ENCODE results near the gene ETV4. TPM values are rescaled to one million over a fixed set of nuclear protein-coding genes. Genes with fewer than 3 reads are reported as not detected.

The ETV4 gene
- total and polyA plus RNA-seq, 7 donors: 0.46 to 2.6 (median 1.2) TPM; not detected in 2

DNA sequence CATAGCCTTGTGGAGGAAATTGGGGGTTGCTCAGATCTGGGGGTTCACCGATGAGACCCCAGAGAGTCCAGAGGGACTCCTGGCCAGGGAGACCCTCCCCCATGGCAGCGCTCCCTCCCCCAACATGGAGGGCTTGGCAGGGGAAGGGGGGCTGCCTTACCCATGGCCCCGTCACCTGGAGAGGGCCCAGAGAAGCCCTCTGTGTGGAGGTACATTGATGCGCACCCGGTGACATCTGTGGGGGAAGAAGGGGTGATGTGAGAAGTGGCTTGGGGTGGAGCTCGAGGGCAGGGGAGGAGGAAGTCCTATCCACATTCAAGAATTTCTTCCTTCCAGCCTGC lies 16.2 kb downstream of the ETV4 start:
- H3K36me3 ChIP-seq: peaks cover under 1 to 32% (median 2%) of the 10 kb centered on the region in 4 donors
- H3K4me3 ChIP-seq: no peak overlapping the region
- no peak for DNase-seq
- no peaks in the 10 kb centered on the region for H3K9me3 ChIP-seq
- TF ChIP-seq EP300 (IDR thresholded peaks at IDR 0.05) (no peak), POLR2A (IDR thresholded peaks at IDR 0.05) (no peak)
- TF ChIP-seq, protein P1, sequence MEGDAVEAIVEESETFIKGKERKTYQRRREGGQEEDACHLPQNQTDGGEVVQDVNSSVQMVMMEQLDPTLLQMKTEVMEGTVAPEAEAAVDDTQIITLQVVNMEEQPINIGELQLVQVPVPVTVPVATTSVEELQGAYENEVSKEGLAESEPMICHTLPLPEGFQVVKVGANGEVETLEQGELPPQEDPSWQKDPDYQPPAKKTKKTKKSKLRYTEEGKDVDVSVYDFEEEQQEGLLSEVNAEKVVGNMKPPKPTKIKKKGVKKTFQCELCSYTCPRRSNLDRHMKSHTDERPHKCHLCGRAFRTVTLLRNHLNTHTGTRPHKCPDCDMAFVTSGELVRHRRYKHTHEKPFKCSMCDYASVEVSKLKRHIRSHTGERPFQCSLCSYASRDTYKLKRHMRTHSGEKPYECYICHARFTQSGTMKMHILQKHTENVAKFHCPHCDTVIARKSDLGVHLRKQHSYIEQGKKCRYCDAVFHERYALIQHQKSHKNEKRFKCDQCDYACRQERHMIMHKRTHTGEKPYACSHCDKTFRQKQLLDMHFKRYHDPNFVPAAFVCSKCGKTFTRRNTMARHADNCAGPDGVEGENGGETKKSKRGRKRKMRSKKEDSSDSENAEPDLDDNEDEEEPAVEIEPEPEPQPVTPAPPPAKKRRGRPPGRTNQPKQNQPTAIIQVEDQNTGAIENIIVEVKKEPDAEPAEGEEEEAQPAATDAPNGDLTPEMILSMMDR (IDR thresholded peaks at IDR 0.05): no peak
- 48 to 62% methylated on average over 6 of the region's 6 CpGs for WGBS, 2 donors
- H3K27ac ChIP-seq: peak overlapping the region in 3 of 4 donors; percentile 28 to 39 (median 32)
- intact Hi-C loops (cut with DNase I): no loop called here
- H3K27me3 ChIP-seq: no peaks in the 10 kb centered on the region
- H3K4me1 ChIP-seq: peaks cover 0 to 15% (median 14%) of the 10 kb centered on the region in 4 donors

DNA sequence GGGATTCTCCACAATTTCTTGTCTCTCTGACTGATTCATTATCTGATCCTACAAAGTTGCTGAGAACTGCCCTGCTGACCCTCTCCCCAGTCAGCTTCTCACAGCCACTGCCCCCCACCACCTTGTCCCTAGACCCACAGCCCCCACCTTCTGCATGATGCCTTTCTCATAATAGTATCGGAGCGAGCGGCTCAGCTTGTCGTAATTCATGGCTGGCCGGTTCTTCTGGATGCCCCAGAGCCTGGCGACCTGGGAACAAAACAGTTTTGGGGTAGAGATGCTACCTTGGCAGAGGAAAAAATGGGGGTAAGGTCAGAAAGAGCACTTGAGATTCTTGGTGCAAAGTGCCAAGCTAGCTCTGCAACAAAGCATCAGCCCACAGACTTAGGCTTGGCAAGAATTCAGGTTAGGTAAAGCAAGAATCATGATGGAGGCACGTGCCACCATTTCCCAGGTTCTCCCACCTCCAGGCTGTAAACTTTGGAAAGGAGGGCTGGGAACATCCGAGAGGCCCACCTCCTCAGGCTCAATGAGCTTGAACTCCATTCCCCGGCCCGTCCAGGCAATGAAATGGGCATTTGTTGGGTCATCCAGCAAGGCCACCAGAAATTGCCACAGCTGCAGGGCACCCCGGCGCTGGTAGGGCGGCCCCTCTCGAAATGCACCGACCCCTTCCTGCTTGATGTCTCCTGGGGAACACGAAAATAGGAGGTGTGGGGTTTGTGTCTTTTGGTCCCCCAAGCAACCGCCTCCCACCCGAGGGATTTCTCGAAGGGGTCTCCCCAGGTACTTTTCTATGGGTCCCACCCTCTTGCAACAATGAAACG lies 16.9 kb downstream of the ETV4 start:
- Histone ChIP-seq H3K9me3 (no peaks in the 10 kb centered on the region), H3K27me3 (no peaks in the 10 kb centered on the region), H3K4me3 (no peak overlapping the region), H3K36me3 (peaks cover 8 to 39% (median 9%) of the 10 kb centered on the region in 4 donors), H3K4me1 (peaks cover 0 to 15% (median 14%) of the 10 kb centered on the region in 4 donors), H3K27ac (no peak overlapping the region)
- intact Hi-C loops (cut with DNase I): no loop called here
- 94 to 96% methylated on average over 20 of the region's 20 CpGs for WGBS, 2 donors
- TF ChIP-seq, protein P1 (IDR thresholded peaks at IDR 0.05): no peak
- TF ChIP-seq POLR2A (IDR thresholded peaks at IDR 0.05) (no peak), POLR2AphosphoS5 (IDR thresholded peaks at IDR 0.05) (no peak)
- no peak for DNase-seq

DNA sequence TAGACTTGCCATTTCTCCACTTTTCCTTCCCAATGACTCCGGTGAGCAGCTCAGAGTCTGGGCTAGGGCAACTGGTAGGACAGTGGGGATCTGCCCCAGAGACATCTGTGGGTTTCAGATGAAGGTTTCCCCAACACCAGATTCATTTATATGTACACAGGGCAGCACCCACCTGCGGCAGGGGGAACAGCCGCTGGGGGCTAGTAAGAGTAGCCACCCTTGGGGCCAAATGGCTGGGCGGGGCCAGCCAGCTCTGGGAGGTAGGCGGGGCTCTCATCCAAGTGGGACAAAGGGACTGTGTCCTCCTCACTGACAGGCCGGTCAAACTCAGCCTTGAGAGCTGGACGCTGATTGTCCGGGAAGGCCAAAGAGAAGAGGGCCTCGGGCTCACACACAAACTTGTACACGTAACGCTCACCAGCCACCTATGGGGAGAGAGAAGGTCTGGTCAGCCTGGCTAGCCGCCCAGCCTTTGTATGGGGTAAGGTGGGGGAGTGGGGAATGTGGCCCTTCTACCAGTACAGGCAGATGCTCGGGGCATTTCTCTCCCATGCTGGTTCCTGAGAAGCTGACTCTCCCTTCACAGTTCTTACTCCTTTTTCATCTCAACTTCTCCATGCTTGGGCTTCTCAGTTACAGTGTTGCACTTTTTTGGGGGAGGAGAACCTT lies 17.7 kb downstream of the ETV4 start:
- DNase-seq: no peak

DNA sequence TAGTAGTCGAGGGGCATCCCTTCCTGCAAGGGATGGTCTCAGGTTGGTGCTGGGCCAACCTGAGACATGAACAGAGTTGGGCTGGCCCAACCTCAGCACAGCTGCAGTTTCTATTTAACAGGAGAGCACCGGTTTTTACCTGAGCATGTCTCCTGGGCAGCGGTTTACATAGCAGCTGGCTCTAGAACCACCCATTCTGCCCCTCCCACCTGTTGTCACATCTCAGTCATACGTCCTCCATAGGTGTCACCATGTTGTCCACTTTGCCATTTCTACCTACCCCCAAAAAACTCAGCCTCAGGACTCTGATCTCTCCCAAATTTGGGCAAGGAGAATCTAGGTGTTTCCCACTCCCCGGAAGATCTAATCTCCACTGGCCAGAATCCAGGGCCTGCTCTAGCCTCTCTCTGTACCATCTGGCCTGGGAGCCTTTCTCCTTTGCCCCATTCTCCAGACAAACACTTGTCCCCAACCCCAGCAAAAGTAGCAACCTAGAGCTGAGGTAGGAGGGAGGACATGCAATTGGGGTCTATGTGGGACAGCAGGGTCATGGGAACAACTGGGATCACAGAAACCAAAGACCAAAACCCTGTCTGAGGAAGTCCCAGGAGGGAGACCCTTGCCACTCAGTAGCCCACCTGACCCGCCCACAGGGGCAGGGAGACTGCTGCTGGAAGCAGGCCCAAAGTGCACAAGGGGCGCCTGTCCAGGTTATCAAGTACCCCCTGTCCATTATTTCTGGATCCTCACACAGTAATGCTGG lies 19.1 kb downstream of the ETV4 start:
- intact Hi-C loops (cut with DNase I): no loop called here
- no peak for DNase-seq
- 76 to 84% methylated on average over 7 of the region's 7 CpGs for WGBS, 2 donors

More for the DNA sequence above, 17.7 kb downstream of the ETV4 start:
- intact Hi-C loops (cut with DNase I): no loop called here
- Histone ChIP-seq H3K27ac (no peak overlapping the region), H3K4me3 (no peak overlapping the region), H3K4me1 (peaks cover 0 to 15% (median 14%) of the 10 kb centered on the region in 4 donors), H3K9me3 (no peaks in the 10 kb centered on the region), H3K36me3 (peaks cover 15 to 46% (median 16%) of the 10 kb centered on the region in 4 donors), H3K27me3 (no peaks in the 10 kb centered on the region)
- 53 to 82% methylated on average over 13 of the region's 13 CpGs for WGBS, 2 donors
- TF ChIP-seq EP300 (IDR thresholded peaks at IDR 0.05): no peak
- TF ChIP-seq POLR2AphosphoS5 (IDR thresholded peaks at IDR 0.05): no peak
- TF ChIP-seq POLR2A (IDR thresholded peaks at IDR 0.05): no peak
- TF ChIP-seq, protein P1 (IDR thresholded peaks at IDR 0.05): no peak

More for the DNA sequence above, 19.1 kb downstream of the ETV4 start:
- H3K4me3 ChIP-seq: no peak overlapping the region
- TF ChIP-seq, protein P1 (IDR thresholded peaks at IDR 0.05): no peak
- no peak for TF ChIP-seq POLR2A (IDR thresholded peaks at IDR 0.05)
- no peak for TF ChIP-seq POLR2AphosphoS5 (IDR thresholded peaks at IDR 0.05)
- TF ChIP-seq EP300 (IDR thresholded peaks at IDR 0.05): no peak
- no peak overlapping the region for H3K27ac ChIP-seq
- H3K9me3 ChIP-seq: no peaks in the 10 kb centered on the region
- no peaks in the 10 kb centered on the region for H3K27me3 ChIP-seq
- peaks cover 0 to 15% (median 14%) of the 10 kb centered on the region in 4 donors for H3K4me1 ChIP-seq
- peaks cover 22 to 60% (median 24%) of the 10 kb centered on the region in 4 donors for H3K36me3 ChIP-seq

All from sigmoid colon (tissue), 7 donors.